GM18498 (cell line): Measurements from ENCODE around the gene GPRIN2.
"Not testable (repeated sequence)": the region's sequence is repeated elsewhere in the genome, so short reads cannot be mapped to it uniquely, and the experiment has no call there.

Experiments
- ATAC-seq: cut with Tn5 transposase; IDR thresholded peaks from one replicate; pipeline ENCODE4 v1.9.1; 2021; ENCODE audit warnings: mild to moderate bottlenecking, moderate library complexity; ENCODE audit not compliant: unreplicated experiment

The GPRIN2 gene

DNA sequence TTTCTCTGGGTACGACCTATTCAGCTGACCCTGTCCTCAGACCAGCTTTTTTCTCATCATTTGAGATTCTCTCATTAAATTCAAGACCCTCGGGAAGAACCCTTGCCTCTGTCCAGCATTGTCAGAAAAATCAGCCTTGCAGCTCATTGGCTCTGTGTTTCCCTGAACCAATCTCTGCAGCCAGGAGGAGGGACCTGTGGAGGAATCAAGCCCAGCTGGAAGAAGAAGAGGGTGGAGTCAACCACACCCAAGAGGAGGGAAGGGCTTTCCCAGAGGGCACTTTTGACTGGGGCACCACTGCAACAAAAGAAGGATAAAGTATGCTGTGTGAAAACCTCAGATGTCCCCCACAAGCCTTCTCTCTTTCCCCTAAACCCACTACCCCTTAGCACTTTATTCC, 14.2 kb upstream of the GPRIN2 start:
- ATAC-seq: not testable (repeated sequence)

DNA sequence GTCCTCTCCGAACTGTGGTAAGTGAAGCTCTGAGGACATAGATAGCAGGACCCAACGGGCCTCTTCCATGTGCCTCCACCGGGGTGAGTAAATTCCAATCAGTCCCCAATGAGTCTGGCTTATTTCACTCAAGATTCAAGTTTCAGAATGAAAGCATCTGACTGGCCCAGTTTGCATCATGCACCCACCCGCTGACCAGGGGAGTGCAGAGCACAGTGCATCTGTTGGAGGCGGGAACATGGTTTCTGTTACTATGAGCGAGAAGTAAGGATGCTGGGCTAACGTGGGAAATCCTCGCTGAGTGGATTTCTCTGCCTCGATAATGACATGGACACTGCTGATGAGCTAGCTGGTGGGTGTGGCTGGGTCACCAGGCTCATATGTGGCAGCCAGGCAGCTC, 10.7 kb upstream of the GPRIN2 start:
- not testable (repeated sequence) for ATAC-seq

DNA sequence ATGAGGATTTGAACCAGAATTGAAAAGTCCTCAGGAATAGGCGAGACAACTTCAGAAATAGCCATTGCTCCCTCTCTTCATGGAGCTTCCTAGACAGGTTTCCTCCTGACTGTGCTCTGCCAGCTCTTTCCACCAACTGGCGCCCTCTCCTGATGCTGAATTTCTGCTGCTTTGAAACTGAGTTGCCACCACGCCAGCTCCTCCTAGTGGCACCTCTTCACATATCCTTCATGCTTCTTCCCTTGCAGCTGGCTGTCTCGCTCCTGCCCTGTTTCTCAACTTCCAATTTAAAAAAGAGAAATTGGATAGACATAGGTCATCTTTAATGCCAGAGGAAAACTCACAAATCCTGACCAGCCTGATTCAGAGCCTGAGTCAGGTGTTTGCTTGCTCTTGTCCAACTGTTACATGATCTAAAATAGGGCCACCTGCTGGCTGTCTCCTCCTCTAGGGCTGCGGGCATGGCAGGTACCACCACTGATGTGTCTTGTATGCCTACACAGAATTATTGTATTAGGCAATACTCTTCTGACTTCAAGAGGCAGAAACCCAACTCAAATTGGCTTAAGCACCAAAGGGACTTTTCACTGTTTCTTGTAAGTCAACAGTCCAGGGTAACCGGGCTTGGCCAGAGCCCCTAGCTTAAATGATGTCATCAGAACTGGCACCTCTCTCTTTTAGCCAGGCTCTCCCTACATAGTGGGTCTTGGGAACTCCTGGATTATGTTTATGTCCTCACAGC, 9.3 kb upstream of the GPRIN2 start:
- peak; percentile 87 for ATAC-seq

DNA sequence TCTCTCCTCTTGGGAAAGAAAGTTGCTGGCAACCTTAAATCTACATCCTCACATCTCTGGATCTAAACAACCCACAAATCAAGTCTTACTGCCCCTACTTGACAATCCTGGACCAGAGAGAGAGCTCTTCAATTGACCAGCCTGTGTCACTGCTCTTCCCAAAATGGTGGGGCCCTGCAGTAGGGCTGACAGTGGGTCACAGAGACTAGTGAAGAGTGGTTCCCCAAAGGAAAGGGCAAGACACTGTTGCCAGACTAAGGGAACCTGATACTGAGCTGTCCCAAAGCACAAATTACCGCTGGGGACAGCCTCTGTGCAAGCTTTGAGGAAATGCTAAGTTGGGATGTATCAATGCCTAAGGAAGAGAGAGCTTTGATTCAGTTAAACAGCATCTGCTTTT, 4.5 kb upstream of the GPRIN2 start:
- ATAC-seq: no peak

DNA sequence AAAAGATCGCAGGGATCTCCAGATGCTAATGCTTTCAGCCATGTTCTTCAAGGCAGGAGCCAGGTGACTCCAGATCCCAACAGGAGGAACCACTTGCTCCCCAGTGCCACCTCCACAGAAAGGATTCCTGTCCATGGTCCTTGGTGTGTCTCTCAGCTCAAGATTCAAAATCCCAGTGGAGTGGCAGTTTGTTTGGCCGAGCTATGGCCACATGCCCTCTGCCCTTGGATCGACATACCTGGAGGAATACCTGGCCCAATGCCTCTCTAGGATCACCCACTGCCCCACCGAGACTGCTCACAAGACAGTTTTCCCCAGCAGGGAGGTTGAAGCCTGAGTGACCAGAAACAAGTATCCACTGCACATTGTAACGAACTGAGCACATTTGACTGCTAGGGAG, 3.9 kb upstream of the GPRIN2 start:
- no peak for ATAC-seq

DNA sequence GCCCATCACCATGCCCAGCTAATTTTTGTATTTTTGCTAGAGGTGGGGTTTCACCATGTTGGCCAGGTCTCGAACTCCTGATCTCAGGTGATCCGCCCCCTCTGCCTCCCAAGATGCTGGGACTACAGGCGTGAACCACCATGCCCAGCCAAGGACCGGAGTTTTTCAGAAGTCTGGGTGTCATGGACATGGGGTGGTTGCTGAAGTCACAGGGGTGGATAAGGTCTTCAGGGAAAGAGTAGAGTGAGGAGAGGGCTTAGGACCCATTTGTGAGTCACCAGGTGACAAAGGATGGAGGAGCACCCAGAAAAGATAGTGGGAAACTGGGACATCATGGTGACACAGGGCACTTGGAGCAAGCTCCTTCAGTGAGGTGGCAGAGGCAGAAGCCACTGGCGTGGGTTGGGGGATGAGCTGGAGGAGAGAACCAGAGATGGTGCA, 2.8 kb upstream of the GPRIN2 start:
- ATAC-seq: no peak

DNA sequence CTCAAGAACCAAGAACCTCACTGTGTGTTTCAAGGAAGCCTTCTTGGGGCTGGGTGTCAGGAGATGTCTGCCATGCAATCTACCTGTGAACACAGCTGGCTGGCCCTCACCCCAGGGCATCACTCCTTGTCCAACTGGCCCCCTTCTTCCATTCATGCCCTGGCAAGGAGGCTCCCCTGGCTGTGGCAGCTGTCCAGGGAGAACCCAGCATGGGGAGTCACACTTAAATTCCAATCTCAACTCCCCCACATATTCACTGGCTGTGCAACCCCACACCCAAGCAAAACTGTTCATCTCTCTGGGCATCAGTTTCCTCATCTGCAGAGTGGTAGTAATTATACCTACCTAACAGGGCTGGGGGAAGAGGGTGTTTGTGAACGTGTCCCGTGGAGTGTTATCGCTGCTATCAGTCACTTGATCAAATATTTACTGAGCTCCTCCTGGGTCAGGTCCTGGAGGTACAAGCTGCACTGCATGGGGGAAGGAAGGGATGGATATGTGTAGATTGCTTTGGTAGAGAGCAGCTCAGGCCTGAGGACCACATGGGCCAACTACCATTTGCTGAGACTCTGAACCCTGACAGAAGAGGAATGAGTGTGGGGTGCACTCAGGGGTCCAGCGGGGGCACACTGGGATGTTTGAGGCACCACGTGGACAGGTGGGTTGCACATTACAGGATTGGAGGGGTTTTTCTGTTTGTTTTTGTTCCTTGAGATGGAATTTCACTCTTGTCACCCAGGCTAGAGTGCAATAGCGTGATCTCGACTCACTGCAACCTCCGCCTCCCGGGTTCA, 2.1 kb upstream of the GPRIN2 start:
- ATAC-seq: no peak

DNA sequence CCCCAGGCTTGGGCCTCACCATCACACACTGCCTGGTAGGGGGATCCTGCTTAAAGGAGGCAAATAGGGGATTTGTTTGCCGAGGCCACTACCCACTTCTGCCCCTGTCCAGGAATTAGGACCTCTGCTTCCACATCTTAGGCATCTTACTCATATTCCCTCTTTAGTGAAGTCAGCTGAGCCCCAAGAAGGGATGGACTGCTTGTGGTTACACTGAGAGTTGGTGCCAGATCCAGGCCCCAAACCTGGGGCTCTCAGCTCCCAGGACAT, 1.6 kb upstream of the GPRIN2 start:
- no peak for ATAC-seq

DNA sequence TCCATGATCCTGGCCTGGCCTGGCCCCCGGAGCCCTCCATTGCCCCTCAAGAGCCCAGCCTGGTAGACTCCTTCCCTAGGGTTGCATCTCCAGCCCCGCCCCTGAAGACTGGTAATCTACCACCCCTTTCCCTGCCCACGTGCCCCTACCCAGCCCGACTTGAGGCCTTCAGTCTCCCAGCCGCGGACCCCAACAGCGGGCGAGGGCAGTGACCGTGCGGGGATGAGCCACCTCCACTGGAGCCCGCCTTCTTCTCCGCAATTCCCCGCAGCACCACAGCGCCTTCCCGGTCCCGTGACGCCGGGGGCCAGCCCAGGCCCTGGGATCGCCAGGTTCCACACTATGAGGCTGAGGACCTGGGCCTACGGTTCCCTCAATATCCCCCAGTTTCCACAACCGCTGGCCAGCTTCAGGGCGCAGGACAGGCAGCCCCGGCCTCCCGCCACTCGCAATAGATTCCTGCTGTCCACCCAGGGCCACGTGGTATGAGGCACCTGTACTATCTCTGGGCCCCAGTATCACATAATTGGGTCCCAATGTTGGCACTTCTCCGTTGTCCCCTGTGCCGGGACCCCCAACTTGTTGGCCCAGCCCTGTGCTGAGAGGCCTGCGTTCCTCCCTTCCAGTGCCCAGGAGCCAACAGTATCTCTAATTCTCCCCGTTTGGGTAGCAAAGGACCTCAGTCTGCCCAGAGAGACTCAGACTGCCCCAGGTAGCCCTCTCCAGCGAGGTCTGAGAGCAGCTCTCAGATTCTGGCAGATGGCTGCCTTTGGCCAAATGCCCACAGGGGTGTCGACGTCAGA, 1.1 kb upstream of the GPRIN2 start:
- no peak for ATAC-seq

DNA sequence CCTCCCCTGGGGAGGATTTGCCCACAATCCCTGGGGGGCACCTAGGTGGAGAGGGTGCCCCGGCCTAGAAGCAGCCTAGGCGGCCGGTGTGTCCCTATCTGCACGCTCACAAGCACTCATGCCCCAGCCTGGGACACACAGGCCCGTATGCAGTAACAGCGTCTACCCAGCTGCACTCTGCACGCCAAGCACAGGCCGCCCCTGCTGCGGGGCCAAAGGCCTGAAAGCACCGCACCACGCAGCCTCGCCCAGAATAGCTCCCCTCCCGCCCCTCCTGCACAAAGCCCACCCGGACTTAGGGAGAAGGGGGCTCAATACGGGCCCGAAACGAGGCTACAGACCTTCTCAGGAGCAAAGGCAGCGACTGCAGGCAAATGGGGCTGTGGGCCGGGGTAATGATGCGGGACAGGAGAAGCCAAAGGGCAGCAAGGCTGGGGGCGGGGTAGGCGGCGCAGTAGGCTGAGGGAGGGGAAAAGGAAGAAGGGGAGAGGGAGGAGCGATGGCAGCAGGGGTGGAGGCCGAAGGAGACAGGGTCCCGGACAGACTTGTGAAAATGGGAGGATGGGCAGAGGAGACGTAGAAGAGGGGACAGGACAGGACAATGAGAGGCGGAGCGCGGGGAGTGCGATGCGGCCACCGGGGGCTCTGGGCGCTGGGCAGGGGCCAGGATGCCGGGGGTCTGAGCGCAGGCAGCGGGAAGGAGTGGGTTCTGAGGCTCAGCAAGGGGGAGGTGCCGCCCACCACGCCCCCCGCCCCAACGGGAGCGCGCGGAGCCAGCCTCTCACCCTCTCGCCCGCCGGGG, 544 bp downstream of the GPRIN2 start:
- ATAC-seq: no peak

DNA sequence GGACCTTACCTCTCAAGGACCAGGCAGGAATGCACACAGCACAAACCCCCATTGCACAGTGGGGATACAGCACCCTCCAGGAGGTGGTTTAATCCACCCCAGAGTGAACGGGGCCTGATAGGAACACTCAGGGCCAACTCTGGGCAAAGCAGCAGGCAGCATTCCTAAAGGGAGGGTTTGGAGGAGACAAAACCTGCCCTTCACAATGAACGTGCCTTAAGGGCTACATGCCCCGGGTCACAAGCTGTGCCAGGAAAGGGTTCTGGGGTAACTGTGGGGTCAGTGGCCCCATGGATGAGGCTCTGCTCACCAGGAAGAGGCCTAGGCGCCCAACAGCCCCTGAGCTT, 1.1 kb downstream of the GPRIN2 start:
- ATAC-seq: no peak

DNA sequence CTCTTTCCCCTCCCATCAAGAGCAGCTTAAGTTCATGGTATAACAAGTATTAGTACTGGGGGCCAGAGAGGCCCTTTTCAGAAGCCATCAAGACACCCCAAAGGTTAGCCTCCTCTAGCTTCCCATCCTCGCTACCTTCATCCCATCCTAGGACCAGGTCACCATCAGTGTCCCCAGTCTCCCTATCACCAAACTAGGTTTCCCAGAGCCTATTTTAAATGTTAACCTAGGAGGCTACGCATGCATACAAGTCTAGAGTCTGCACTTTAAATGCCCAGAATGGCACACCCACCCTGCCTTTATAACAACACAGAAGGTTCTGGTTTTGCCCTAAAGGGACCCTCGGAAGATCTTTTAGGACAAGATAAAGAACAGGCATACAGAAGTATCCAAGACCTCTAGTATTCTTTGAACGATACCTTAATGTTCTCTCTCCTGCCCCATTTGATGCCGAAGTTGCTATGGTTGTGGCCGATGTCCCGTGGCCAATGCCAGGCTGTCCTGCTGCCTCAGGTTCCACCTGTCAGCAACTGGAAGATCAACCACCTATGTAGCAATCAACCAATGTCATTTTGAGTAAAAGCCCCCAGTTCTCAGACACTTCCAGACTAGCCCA, 2.2 kb downstream of the GPRIN2 start:
- no peak for ATAC-seq

DNA sequence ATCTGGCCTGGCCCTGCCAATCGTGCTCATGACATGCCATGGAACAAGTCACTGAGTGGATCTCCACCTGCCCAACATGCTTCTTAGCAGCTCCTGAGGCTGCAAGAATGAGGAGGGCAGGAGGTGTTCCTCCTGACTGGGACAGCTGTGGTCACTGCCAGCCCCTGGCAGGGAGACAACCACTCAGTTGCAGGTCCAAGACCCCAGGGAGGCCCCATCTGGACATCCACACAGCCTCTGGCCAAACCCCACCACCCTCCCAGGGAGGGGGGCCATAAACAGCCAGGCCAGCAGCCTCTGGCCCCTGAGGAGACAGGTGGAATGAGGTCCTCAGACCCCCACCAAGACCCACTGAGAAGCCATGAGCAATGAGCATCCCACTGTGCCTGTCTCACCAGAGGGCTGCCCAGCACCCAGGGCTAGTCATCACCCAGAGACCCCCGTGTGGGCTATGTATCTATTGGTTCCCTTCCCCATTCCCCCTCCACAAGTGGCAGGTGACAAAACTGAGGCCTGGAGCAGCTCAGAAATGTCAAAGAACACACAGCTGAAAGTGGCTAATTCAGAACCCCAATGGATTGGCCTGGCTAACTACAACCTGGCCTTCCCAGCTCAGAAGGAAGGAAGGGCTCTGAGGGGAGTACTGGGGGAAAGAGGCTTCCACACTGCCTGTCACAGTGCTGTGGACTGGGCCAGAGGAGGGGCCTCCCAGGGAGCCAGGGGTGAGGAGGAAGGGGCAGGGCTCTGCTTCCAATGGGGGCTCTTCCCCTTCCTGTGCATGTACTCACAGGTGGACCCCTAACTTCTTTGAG, 3.0 kb downstream of the GPRIN2 start:
- no peak for ATAC-seq

DNA sequence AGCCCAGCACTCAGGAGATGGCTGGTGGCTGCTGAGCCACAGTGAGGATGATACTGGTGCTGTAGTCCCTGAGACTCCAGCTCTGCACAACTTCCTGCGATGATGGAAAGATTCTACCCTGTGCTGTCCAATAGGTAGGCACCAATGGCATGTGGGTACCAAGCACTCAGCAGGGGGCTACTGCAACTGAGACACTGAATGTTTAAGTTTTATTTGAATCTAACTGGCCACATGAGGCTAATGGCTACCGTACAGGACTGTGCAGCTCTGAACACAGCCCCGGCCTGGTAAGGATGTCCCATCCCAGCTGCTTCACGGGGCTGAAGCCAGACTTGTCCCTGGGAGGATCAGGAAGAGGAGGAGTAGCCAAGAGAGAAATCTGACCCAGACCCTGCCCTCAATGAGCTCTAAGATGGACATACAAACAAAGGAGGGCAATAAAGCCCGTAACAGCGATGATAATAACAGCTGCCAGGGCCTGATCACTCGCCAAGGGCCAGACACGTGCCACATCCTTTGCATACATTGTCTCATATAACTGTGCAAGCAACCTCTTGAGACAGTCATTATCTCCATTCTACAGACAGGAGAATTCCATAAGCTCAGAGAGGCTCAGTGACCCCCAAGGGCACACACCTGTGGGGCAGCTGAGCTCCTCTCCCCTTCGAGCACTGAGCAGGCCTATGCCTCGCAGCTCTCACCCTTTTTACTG, 3.8 kb downstream of the GPRIN2 start:
- no peak for ATAC-seq

DNA sequence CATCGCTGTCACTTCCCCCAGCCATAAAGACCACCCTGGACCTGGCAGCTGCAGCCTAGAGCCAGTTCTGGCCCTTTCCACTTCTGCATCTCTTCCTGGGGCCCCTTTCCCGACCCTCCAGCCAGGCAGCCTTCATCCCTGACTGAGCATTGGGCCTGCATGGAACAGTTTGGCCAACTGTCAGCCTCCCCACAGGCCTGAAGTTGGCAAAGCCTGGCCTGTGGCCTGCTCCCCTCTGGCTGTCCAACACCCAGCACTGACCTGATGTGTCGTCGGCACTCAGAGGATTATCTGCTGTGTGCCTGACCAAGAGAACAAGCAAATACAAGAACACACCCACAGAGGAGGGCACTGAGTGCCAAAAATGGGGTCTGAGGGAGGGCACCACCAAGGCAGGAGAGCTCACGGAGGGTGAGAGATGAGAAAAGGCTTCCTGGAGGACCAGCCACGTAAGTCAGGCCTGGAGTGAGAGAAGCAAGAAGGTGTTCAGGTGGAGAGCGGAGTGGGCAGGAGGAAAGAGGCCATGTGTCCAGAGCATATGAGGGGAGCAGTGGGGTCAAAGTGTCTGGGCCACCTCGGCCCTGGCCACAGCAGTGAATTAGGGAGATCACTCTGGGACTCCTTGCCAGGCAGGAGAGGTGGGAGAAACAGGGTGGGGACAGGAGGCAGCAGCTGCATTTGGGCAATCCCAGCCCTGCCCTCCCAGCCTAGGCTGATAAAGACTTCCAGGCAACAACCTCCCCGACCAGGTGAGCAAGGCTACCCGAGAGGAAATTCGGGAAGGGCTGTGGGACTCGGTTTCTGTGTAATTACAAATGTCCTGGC, 4.5 kb downstream of the GPRIN2 start:
- no peak for ATAC-seq

DNA sequence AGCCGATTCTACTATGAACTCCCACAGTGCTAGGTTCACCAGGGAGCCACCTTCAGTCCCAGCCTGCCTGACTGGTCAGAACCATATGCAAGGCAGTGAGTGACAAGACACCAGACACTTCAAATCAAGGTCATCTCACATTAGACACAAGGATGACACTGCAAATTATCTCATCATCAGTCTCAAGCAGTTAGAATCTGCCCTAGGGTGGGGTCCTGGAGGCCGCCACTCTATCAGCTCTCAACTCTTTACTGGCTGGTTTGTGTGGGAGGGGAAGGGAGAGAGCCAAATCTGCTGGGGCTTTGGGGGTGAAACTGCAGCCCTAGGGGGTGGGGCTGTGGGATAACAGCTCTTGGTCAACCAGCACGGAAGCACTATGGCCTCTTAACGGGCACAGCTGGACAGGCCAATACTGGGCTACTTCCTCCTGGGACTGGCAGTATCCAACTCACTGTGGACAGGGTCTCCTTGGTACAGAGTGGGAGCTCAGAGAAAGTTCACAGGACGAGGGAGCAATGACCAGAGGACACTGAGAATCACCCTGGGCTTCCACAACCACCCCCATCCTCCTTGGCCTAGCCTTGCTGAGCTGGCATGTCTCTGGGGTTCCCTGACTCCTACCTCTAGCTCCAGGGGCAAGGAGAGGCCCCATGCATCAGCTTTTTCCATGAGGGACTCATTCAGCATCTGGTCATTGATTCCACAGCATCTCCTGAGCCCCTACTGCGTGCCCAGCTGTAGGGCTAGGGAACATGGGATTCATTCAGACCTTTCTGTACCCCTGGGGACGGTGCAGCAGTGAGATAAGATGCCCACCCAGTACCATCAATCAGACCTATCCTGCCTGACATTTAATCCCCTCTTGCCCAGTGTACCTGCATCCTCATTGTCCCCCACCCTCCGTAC, 5.4 kb downstream of the GPRIN2 start:
- ATAC-seq: no peak

DNA sequence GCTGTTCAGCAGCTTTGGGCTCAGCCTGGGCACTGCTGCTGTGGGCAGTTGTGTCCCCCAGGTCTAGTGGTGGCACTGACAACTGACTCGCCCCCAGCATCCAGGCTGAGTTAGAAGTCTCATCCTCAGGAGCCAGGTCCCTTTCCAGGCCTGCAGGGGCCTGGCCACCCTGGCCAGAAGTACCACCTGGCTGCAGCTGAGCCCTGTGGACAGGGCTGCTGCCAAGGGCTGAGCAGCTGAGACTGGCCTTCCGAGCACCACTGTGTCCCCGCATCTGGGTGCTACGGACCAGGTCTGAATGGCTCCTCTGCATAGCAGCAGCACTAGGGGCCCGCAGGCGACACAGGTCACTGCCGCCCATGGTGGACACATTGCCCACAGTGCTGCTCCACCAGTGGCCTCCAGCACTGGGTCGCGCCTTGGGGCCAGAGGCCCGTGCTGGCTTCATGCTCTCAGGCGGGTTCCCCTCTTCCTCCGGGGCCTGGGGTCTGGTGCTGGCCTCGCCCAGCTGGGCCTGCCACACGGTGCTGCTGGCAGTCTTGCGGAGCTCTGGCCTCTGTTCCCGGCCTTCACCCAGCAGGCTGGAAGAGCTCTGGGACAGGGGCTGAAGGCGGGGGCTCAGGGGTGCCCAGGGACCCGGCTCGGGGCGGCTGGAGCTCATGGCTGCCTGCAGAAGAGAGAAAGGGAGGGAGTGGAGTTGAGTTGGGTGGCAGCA, 6.2 kb downstream of the GPRIN2 start:
- ATAC-seq: no peak
